DMS53 treated with DMSO at 0.1 percent for 48 hours (cell line): ENCODE results near the gene LHPP.

ENCODE experiments used
- DNase-seq: peaks from one replicate; lab custom pipeline; 2025; ENCODE audit not compliant: unreplicated experiment; lab: John Stamatoyannopoulos, UW

LHPP gene

DNA sequence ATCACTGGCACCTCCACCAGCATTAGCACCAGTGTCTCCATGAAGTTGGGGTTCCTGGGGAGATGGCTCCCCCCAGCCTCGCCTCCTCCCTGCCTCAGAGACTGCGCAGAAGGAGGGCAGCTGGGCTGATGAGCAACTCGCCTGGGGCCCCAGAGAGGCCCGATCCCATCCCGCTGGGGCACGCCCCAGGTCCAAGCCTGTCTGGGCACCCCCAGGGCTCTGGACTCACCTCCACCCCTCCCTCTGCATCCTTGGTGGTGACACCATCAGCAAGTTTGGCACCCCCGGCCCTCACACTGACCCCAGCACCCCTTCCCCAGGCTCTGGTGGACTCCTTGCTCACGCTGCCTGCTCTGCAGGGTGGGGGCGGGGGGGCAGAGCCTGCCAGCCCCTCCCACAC lies 89.5 kb downstream of the LHPP start:
- no peak for DNase-seq

GRCh38 chr10:124551755-124552154 lies 90.1 kb downstream of the LHPP start:
- no peak for DNase-seq

DNA sequence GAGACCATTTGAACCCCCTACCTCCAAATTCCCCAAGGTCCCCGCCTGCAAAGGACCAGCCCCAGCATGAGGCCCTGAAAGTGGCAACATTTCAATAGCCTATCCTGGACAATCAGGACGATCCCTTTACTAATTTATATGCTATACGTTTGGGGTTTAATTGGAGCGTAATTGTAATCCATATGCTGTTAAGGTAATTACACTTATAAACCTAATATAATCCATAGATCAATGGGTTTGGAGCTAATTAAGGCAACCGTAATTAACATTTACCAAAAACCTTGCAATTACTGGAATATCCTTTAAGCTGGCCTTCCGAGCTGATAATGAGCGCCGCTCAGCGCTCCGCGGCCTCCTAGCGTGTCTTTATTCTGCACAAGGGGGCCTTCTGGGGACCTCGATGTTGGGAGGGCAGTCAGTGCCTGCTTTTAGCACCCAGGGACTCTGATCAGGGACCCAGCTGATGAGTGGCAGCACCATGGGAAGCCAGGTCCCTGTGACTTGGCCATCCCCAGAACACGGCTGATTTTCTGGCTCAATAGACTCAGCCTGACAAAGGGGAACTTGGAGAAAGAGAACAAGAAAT lies 91.2 kb downstream of the LHPP start:
- DNase-seq = no peak

GRCh38 chr10:124554085-124554858 lies 92.6 kb downstream of the LHPP start:
- no peak for DNase-seq

DNA sequence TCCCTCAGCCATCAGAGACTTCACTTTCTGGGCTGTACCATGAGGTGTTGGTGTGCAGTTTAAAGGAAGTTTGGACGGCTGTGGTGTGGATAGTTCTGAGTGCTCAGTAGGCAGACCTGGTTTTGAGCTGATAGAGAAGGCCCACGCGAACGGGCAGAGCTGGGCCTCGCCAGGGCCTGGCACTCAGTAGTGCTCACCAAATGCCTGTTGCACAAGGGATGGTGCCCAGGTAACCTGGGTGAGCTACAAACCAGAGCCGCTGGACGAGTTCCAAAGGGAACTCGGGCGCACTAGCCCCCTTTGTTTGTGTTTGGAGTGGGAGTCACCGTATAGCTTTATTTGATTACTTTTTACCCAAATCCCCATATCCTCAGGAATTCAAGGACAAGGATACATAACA lies 95.5 kb downstream of the LHPP start:
- no peak for DNase-seq

DNA sequence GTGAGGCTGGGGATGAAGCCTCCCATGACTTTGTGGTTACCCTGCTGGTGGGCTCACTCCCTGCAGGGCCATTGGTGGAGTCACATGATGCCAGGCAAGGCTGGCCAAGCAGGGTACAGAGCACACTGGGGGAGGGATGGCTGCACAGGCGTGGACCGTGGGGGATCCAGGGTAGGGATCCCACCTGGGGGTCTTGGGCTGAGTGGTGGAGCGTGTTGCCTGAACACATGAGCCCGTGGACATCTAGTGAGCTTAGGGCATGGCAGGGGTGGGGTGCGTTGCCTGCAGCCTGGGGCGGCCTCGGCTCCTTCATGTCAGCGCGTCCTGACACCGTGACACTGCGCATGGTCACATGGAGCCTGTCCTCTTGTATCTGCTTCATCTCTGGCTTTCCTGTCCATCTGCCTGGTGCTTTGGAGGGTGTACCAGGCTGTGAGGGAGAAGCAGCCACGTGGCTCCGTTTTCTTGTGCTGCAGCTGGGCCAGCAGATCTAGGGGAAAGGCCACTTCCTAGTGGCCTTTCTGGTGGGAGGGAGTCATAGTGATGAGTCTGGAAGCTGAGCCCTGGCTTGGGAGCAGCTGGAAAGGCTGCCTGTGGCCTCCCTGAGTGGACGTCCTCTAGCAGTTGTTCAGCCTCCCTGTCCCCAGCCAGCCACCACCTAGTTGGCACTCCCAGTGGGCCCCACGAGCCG lies 96.2 kb downstream of the LHPP start:
- DNase-seq = no peak

DNA sequence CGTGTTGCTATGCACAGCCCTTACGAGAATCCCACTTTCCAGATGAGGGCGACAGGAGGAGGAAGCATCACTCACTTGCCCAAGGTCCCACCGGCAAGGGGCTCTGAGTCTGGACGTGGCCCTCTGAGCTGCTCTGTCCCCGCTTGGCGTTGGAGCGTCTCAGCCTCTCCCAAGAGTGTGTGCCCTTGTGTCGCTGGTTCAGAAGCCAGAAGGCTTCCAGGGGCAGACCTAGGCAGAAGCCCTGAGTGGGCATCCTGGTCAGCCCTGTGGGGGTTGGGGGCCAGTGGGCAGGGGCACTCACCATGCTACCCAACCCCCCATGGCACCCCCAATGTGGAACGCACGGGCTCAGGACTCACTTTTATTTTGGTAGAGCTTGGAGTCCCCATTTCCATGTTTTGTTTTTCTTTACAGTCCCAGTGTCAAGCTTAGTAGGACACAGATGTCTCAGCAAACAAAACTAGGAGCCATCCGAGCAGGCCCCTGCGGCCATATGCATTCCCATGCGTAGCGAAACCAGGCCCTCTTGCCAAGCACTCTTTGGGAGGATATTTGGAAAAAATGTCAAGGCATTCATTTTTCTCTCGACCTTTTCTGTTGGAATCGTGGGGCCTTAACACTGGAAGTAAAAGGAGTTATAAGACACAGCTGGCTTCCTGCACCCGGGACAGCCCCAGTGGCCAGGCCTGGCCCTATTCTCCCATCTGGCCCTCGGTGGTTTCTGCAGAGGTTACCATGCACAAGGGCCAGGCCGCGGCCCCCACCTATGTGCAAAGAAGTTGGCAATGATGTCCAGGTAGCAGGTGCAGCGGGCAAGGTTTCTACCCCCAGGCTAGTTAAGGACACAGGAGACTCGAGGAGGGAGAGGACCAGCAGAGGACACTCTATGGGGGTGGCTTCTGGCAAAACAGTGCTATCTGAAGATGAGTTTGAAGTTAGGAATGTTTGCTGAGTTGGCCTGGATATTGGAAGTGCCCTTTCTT lies 97.0 kb downstream of the LHPP start:
- DNase-seq = no peak

GRCh38 chr10:124559372-124560132 lies 97.9 kb downstream of the LHPP start:
- DNase-seq = no peak

GRCh38 chr10:124560377-124561105 lies 98.9 kb downstream of the LHPP start:
- no peak for DNase-seq

DNA sequence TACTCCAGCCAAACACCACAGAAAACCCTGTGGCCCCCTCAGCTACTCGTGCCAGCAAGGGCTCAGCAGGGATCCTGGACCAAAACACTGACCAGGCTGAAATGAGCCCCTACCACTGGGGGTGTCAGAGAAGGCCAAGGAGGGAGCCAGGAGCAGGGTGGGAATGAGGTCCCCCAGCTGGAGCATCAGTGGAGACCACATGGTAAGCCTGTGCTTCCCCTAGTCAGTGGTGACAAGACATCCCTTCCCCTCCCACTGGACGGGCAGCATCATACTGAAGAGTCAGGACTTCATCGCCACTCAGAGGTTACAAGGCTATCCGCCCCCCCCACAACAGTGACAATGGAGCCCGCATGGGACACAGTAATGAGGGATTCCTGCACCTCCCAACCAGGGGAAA lies 99.6 kb downstream of the LHPP start:
- no peak for DNase-seq

- no peak for DNase-seq
These were observed 100.9 kb downstream of the LHPP start for GRCh38 chr10:124562425-124563060.

DNA sequence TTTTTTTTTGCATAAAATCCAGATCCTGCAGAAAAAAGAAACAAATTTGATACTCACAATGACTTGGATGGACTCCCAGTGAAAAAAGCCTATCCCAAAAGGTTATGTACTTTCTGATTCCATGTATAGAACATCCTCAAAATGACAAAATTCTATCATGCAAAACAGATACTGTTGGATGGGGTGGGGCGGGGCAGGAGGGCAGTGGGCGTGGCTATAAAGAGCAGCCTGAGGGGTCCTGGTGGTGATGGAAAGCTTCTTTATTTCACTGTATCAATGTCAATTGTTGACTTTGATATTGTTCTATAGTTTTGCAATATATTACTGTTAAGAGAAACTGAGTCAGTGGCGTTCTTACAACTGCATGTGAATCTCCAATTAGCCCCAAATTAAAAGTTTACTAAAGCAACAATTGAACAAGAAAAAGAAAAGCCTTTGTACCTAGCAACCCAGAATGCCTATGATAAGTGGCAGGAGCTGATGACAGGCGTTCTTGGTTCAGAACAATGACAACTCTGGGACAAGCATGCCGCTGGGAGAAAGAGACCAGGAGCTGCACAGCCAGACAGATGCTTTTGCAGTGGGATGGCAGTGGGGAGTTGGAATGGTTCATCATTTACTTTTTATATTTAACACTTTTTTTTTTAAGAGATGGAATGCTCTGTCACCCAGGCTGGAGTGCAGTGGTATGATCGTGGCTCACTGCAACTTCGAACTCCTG lies 101.9 kb downstream of the LHPP start:
- no peak for DNase-seq

DNA sequence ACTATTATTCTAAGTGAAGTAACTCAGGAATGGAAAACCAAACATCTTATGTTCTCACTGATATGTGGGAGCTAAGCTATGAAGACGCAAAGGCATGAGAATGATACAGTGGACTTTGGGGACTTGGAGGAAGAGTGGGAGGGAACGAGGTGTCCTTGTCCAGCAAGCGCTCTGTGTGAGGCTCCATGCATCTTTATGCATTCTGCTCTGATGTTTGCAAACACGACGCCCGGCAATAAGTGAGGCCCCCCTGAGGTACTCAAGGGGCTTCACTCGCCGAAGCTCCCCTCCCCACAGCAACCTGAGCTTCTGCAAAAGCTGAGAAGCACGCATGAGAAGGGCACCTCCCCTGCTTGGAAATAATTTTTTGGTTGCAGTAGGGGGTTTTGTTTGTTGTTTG lies 103.3 kb downstream of the LHPP start:
- DNase-seq = no peak

- peak; percentile 29 for DNase-seq
These were observed 104.1 kb downstream of the LHPP start for GRCh38 chr10:124565565-124566221.

GRCh38 chr10:124566222-124566888 lies 104.7 kb downstream of the LHPP start:
- no peak for DNase-seq

DNA sequence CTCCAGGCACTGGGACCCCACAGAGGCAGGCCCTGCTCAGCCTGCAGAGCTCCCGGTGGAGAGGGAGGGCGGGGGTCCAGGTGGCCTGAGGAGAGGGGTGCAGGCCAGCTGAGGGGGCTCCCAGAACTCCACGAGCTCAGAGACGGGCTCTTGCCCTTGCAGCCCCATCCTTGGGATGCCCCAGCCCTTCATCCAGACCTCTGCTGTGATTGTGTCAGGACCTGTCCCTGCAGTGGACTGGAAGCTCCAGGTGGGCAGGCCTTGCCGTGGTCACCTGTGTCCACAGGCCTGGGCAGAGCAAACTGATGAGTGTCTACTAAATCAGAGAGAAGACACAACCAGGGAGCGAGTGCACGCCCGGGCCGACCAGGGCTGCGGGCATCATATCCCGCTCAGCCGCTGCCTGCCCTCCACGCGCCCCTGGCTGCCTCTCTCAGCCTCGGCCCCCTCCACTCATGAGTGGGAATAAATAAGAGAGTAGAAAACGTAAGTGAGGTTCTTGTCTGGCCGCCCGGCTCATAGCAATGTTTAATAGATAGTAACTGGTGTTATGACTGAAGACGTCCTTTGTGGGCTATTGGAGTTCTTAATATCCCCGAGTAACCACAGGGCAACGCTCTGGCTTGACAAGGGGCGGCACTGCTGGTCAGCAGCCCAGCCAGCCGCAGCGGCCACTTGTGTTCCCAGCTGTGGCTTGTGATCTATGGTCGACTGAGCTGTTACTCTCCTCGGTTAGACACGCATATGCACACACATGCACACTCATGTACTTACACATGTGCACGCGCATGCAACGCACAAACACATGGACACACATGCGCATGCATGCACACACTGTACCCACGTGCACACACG lies 105.6 kb downstream of the LHPP start:
- no peak for DNase-seq

GRCh38 chr10:124568339-124568738 lies 106.7 kb downstream of the LHPP start:
- no peak for DNase-seq
